Measurements from ENCODE around the gene RAB3IL1.
A peak's percentile ranks its signal among the peaks of the same experiment; 100 is the strongest.

Gene RAB3IL1

GRCh38 chr11:61908730-61909316 is 8.5 kb downstream of the RAB3IL1 start:
- DNase-seq (ENCODE audit: low read depth, low spot score) = no peak
- H3K4me3 ChIP-seq (ENCODE audit: low read length) = no peak overlapping the region

DNA sequence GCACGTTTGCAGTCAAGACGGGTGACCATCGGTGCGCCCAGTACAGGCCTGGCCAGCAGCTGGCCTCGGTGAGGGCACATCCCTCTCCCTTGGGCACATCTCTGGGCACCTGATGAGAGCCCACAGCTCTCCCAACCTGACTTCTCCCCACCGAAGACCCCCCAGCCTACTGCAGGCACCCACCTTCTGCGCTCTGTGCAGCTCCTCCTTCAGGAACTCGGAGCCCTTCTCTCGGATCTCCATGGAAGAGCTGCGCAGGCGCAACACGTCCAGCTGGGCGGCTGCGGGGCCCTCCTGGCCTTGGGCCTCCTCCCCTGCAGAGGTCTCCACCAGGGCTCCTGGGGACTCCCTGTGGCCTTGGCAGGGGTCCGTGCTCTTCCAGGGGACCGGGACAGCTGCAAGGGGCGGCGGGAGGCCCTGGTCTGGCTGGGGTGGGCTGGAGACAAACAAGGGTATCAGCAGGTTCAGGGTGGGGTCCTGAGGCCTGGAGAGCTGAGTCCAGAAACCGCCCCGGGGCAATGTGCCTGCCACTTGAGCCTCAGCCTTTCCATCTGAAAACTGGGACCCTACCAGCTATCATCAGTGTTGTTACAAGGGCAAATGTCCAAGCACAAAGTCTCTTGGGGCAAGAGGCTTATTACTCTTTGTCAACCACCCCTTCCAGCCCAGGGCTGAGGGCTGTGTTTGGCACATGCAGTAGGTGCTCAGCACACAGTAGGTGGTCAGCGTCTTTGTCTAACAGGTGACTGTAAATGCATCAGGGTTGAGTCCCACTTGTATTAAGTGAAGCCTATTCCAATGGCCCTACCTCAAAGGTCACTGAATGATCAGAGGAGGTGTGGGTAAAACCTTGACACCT is 9.3 kb downstream of the RAB3IL1 start:
- DNase-seq (ENCODE audit: low read depth, low spot score) = no peak
- no peak overlapping the region for H3K4me3 ChIP-seq (ENCODE audit: low read length)

DNA sequence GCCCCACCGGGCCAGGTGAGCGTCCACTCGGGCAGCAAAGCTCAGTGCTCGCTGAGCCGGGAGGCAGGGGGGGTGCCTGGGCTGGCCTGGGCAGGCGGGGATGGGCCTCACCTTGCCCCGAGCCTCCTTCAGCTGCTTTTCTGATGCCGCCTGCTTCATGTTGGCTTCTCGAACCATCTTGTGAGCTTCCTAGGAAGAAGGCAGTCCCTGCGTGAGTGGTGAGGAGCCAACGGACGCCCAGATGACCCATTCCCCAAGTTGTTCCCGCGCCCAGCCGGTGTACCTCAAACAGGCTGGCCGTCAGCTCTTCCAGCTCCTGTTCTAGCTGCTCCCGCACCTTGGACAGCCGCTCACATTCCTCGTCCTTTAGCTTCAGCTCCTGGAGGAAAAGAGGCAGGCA is 10.1 kb downstream of the RAB3IL1 start:
- no peak overlapping the region for H3K4me3 ChIP-seq (ENCODE audit: low read length)
- no peak for DNase-seq (ENCODE audit: low read depth, low spot score)

DNA sequence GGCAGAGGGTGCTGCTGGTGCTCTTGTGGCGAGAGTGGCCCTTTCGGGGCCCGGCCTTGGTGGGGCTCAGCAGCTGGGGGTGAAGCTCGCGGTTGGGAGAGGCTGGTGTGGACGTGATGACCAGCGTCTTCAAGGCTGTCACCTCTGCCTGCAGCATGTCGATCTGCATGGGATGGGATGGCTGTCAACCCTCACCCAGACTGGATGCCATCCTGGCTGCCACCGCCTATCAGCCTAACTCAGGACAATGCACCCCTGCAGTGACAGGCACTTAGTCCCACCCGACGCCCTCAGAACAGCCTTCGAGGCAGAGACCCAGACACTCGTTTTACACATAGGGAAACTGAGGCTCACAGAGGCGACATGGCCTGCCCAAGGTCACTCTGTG is 10.8 kb downstream of the RAB3IL1 start:
- H3K4me3 ChIP-seq (ENCODE audit: low read length) = no peak overlapping the region
- no peak for DNase-seq (ENCODE audit: low read depth, low spot score)

DNA sequence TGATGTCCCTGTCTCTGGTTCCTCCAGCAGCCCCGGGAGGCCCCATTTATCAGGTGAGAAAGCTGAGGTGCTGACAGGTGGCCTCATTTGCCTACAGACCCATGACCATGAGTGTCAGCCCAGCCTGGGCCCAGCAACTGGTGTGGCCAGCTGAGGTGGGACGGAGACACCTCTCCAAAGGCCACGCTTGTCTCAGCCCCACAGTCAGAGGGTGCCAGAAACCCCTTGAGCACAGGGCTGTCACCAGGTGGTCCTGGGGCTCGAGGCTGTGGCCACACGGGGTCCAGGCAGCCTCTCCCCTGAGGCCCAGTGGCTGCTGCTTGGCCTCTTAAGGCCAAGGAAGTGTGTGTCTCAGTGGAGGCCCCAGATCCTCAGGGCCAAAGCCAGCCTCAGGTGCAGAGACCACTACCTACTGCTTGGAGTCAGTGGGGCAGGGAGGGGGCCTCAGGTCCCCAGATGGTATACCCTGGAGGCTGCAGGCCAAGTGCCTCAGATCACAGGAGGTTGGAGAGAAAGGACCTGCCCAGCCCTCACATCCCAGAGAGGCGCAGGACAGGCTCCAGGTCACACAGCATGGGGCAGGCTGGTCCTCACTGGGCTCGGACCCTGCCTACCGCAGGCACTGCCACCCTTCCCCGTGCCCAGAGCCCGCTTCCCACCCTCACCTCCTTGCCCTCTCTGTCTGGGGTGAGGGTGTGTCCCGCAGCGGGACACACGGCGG is 11.4 kb downstream of the RAB3IL1 start:
- no peak overlapping the region for H3K4me3 ChIP-seq (ENCODE audit: low read length)
- DNase-seq (ENCODE audit: low read depth, low spot score) = no peak

- no peak for DNase-seq (ENCODE audit: low read depth, low spot score)
- H3K4me3 ChIP-seq (ENCODE audit: low read length) = no peak overlapping the region
Measured at GRCh38 chr11:61905067-61905696, 12.2 kb downstream of the RAB3IL1 start.

- no peak for DNase-seq (ENCODE audit: low read depth, low spot score)
- H3K4me3 ChIP-seq (ENCODE audit: low read length) = no peak overlapping the region
Measured at GRCh38 chr11:61904539-61905048, 12.8 kb downstream of the RAB3IL1 start.

- H3K4me3 ChIP-seq (ENCODE audit: low read length) = no peak overlapping the region
- DNase-seq (ENCODE audit: low read depth, low spot score) = no peak
Measured at GRCh38 chr11:61903845-61904244, 13.5 kb downstream of the RAB3IL1 start.

GRCh38 chr11:61902313-61902712 is 15.1 kb downstream of the RAB3IL1 start:
- DNase-seq (ENCODE audit: low read depth, low spot score) = no peak
- no peak overlapping the region for H3K4me3 ChIP-seq (ENCODE audit: low read length)

- no peak overlapping the region for H3K4me3 ChIP-seq (ENCODE audit: low read length)
- DNase-seq (ENCODE audit: low read depth, low spot score) = no peak
Measured at GRCh38 chr11:61901397-61901796, 16.0 kb downstream of the RAB3IL1 start.

DNA sequence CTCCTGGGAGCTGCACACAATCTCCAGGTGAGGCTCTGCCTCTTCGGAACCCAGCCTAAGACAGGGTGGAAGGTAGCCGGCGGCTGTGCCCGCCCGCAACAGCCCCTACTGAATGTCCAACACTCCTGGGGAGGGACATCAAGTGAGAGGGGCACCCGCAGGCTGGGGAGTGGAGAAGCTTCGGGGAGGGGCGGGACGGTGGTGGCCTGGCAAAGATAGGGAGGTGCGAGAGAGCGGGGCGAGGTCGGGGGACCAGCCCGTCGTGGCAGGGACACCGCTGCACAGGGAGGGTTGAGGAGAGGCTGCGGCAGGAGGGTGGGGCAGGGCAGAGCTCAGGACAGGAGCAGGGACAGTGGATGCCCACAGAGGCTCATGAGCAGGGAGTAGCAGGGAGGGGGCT is 17.1 kb downstream of the RAB3IL1 start:
- no peak overlapping the region for H3K4me3 ChIP-seq (ENCODE audit: low read length)
- no peak for DNase-seq (ENCODE audit: low read depth, low spot score)

DNA sequence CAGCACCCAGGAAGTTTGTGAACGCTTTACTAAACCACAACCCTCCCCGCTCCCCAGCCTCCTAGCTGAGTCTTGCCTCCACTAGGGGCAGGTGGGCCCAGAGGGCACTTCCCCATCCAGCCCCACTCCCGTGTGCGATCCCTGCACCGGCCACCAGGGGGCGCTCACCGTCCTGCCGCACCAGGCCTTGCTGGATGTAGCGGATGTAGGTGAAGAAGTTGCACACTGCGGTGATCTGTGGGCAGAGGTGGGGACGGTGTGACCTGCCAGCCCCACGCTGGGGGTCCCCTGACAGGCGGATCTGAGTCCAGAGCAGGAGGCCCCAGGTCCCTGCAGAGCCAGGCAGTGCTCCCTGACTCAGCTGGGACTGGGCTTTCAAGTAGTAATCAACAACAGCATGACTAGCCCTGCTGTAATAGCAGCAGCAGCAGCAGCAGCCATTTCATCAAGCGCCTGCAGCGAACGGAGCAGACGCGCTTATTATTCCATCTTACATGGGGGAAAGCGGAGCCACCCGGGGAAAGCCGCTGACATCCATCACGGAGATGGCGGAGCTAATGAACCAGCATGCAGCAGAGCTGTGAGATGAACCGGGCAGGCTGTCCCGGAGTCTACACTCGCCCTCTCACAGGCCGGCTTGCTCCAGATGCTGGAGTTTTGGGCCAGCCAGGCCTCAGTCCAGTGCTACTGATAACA is 18.1 kb downstream of the RAB3IL1 start:
- peak; percentile 78 for DNase-seq (ENCODE audit: low read depth, low spot score)
- no peak overlapping the region for H3K4me3 ChIP-seq (ENCODE audit: low read length)

DNA sequence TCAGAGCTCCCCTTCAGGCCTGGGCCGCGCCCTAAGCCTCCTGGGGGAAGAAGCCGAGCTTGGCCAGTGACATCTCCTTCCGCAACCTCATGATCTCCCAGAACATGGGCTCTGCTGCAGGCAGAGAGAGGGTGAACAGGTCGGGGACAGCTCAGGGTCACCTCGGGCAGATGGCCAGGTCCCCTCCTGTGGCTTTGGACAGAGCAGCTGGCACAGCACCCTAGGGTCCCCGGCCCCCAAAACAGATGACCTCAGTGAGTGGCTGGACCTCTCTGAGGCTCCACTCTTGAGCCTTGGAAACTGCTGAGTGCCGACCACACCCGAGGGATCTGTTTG is 19.2 kb downstream of the RAB3IL1 start:
- H3K4me3 ChIP-seq (ENCODE audit: low read length) = no peak overlapping the region
- no peak for DNase-seq (ENCODE audit: low read depth, low spot score)

- H3K4me3 ChIP-seq (ENCODE audit: low read length) = no peak overlapping the region
- DNase-seq (ENCODE audit: low read depth, low spot score) = peak; percentile 49
Measured at GRCh38 chr11:61897387-61898246, 19.7 kb downstream of the RAB3IL1 start.

DNA sequence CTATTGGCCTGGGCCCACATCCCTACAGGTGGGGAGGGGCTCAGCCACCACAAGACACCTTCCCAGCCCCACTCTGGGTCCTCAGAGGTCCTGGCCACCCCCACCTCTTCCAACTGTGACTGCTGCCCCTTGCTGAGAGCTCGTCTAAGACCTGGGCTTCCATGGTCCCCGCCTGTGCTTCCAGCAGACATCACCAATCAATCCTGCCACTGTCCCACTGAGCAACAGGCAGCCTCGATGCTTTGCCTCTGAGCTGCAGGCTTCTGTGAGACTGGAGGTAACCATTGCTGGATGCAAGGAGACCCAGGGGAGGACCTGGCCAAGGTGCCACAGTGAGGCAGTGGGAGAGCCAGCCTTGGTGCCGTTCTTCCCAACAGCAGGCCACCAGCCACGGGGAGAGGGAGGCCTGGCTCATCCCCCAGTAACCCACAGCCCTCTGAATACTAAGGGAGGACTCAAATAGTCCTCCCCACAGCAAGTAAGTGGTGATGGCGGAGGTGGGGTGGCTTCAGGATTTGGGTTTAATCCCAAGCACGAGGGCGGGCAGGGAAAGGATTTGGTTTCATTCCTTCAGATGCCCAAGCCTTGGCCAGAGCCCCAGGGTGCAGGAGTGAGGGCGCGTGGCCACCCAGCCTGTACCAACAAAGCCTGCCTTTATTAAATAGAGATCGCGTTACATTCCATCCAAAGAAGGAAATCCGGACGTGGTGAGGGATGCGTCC is 20.5 kb downstream of the RAB3IL1 start:
- DNase-seq (ENCODE audit: low read depth, low spot score) = no peak
- no peak overlapping the region for H3K4me3 ChIP-seq (ENCODE audit: low read length)

- DNase-seq (ENCODE audit: low read depth, low spot score) = no peak
- H3K4me3 ChIP-seq (ENCODE audit: low read length) = no peak overlapping the region
Measured at GRCh38 chr11:61895718-61896059, 21.7 kb downstream of the RAB3IL1 start.

DNA sequence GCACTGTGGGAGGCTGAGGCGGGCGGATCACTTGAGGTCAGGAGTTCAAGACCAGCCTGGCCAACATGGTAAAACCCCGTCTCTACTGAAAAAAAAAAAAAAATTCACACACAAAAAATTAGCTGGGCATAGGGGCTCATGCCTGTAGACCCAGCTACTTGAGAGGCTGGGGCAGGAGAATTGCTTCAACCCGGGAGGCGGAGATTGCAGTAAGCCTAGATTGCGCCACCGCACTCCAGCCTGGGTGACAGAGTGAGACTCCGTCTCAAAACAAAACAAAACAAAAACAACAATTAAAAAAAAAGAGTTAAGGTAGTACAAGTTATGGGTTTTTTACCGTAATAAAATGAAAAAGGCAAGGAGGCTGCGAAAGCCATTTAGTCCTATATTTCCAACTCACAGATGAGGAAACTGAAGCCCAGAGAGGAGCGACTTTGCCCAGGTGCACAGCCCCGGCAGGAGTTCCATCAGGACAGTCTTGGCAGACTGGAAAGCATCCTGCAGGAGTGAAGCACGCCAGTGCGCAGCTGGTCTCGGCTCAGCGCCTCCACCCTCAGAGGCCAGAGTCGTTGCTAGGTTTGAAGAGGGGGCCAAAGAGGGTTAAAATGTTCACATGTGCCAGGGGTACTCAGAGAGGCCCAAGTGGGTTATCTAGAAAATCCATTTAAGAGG is 22.2 kb downstream of the RAB3IL1 start:
- no peak for DNase-seq (ENCODE audit: low read depth, low spot score)
- no peak overlapping the region for H3K4me3 ChIP-seq (ENCODE audit: low read length)
